Measurements from ENCODE around the gene ALDH1A2. TPM values are rescaled to one million over a fixed set of nuclear protein-coding genes. Genes with fewer than 3 reads are reported as not detected.

The ALDH1A2 gene
- total RNA-seq, 2 donors from 2014 or later, result 4.3 to 37.5 TPM

- Histone ChIP-seq H3K4me3 (no peak overlapping the region), H3K27ac (no peak overlapping the region)
Measured at GRCh38 chr15:57919754-57920153, 145.8 kb downstream of the ALDH1A2 start.

GRCh38 chr15:57917998-57918397 is 147.5 kb downstream of the ALDH1A2 start:
- Histone ChIP-seq H3K9me3 (no peaks in the 10 kb centered on the region), H3K36me3 (no peaks in the 10 kb centered on the region), H3K27ac (no peak overlapping the region), H3K4me3 (no peak overlapping the region), H3K4me1 (ENCODE audit: control insufficient read depth in 1 of 2, low read depth in 2 of 2) (peaks cover 9% of the 10 kb centered on the region in 2 donors), H3K27me3 (replicated peaks; ENCODE audit: insufficient read depth) (no peaks in the 10 kb centered on the region)
- ATAC-seq (ENCODE audit: insufficient number of reproducible peaks, low FRiP score, low read depth), result no peak
- TF ChIP-seq CTCF (IDR thresholded peaks at IDR 0.05), result no peak
- no peak for DNase-seq (ENCODE audit: low spot score)

More at GRCh38 chr15:57919754-57920153, 145.8 kb downstream of the ALDH1A2 start:
- no peak for TF ChIP-seq CTCF (IDR thresholded peaks at IDR 0.05)
- peaks cover 18 to 24% of the 10 kb centered on the region in 2 donors for H3K4me1 ChIP-seq (ENCODE audit: control insufficient read depth in 1 of 2, low read depth in 2 of 2)
- no peaks in the 10 kb centered on the region for H3K27me3 ChIP-seq (replicated peaks; ENCODE audit: insufficient read depth)
- ATAC-seq (ENCODE audit: insufficient number of reproducible peaks, low FRiP score, low read depth) (no peak), DNase-seq (ENCODE audit: low spot score) (no peak)
- H3K9me3 ChIP-seq, result no peaks in the 10 kb centered on the region
- H3K36me3 ChIP-seq, result no peaks in the 10 kb centered on the region

- TF ChIP-seq CTCF (IDR thresholded peaks at IDR 0.05), result no peak
- Histone ChIP-seq H3K4me3 (no peak overlapping the region), H3K27ac (no peak overlapping the region), H3K9me3 (no peaks in the 10 kb centered on the region), H3K36me3 (no peaks in the 10 kb centered on the region), H3K4me1 (ENCODE audit: control insufficient read depth in 1 of 2, low read depth in 2 of 2) (peaks cover 0 to 2% of the 10 kb centered on the region in 2 donors), H3K27me3 (replicated peaks; ENCODE audit: insufficient read depth) (no peaks in the 10 kb centered on the region)
- ATAC-seq (ENCODE audit: insufficient number of reproducible peaks, low FRiP score, low read depth), result no peak
- no peak for DNase-seq (ENCODE audit: low spot score)
Measured at GRCh38 chr15:57916695-57917094, 148.8 kb downstream of the ALDH1A2 start.

GRCh38 chr15:57915827-57916531 is 149.5 kb downstream of the ALDH1A2 start:
- Histone ChIP-seq H3K36me3 (no peaks in the 10 kb centered on the region), H3K9me3 (no peaks in the 10 kb centered on the region), H3K4me3 (no peak overlapping the region), H3K27ac (no peak overlapping the region), H3K4me1 (ENCODE audit: control insufficient read depth in 1 of 2, low read depth in 2 of 2) (no peaks in the 10 kb centered on the region), H3K27me3 (replicated peaks; ENCODE audit: insufficient read depth) (no peaks in the 10 kb centered on the region)
- DNase-seq (ENCODE audit: low spot score) (no peak), ATAC-seq (ENCODE audit: insufficient number of reproducible peaks, low FRiP score, low read depth) (no peak)
- TF ChIP-seq CTCF (IDR thresholded peaks at IDR 0.05), result no peak

- ATAC-seq (ENCODE audit: insufficient number of reproducible peaks, low FRiP score, low read depth) (no peak), DNase-seq (ENCODE audit: low spot score) (no peak)
- Histone ChIP-seq H3K4me3 (no peak overlapping the region), H3K36me3 (no peaks in the 10 kb centered on the region), H3K4me1 (ENCODE audit: control insufficient read depth in 1 of 2, low read depth in 2 of 2) (no peaks in the 10 kb centered on the region), H3K27me3 (replicated peaks; ENCODE audit: insufficient read depth) (no peaks in the 10 kb centered on the region), H3K9me3 (no peaks in the 10 kb centered on the region), H3K27ac (no peak overlapping the region)
- no peak for TF ChIP-seq CTCF (IDR thresholded peaks at IDR 0.05)
Measured at GRCh38 chr15:57914350-57915055, 151.0 kb downstream of the ALDH1A2 start.

Measured in thoracic aorta (tissue), 2 donors.